SK-N-SH (cell line): Measurements from ENCODE around the gene EXOC1. TPM values are rescaled to one million over a fixed set of nuclear protein-coding genes. Genes with fewer than 3 reads are reported as not detected.

ENCODE experiments used
- CTCF ChIA-PET: fragments of 300-600, 350-600 bp; formaldehyde crosslinking; extraction: SDS; loops from one replicate; lab custom pipeline; 2021; lab: Yijun Ruan, JAX
- POLR2A ChIA-PET: fragments of 350-600 bp; sonication (Branson Sonifier 250); formaldehyde crosslinking; extraction: SDS; loops from one replicate; lab custom pipeline; 2020; ENCODE audit warnings: antibody characterized with exemption, inconsistent platforms; lab: Yijun Ruan, JAX
- DNase-seq: peaks from one replicate; pipeline ENCODE4 v3.0.0; 2012
- H2AFZ ChIP-seq: fragments of 200-600 bp; sonication (generic); 2 replicates; pipeline ENCODE4 v1.8.1; 2016; ENCODE audit warnings: antibody characterized with exemption, mild to moderate bottlenecking, low read depth
- H3F3A ChIP-seq: fragments of 200-600 bp; sonication (generic); replicated peaks from 2 replicates; pipeline ENCODE3; 2016; ENCODE audit warnings: antibody characterized with exemption, mild to moderate bottlenecking; ENCODE audit not compliant: insufficient read depth
- H3K27ac ChIP-seq, 2 experiments: fragments of 200-500 bp in 1 of 2; fragments of 200-600 bp in 1 of 2; sonication (Bioruptor generic) in 1 of 2; sonication (generic), shearing (Covaris generic) in 1 of 2; 2 replicates each; pipeline versions ENCODE4 v1.5.1 to v1.6.1; 2014 to 2016; ENCODE audit warnings: low read depth in 2 of 2, inconsistent platforms in 1 of 2, low read length in 1 of 2, mild to moderate bottlenecking in 1 of 2, mixed read lengths in 1 of 2
- H3K27me3 ChIP-seq: fragments of 200-600 bp; sonication (generic), shearing (Covaris generic); 2 replicates; pipeline ENCODE4 v1.6.1; 2016; ENCODE audit warnings: mixed run types; ENCODE audit not compliant: insufficient read depth
- H3K36me3 ChIP-seq, 2 experiments: fragments of 200-500 bp in 1 of 2; fragments of 200-600 bp in 1 of 2; sonication (Bioruptor generic) in 1 of 2; sonication (generic) in 1 of 2; replicated peaks in 1 of 2; 2 replicates each; pipeline versions ENCODE3 to v1.5.1; 2014 to 2016; ENCODE audit warnings: low read length in 1 of 2, mild to moderate bottlenecking in 1 of 2; ENCODE audit not compliant: insufficient read depth in 2 of 2, control insufficient read depth in 1 of 2
- H3K4me1 ChIP-seq, 2 experiments: fragments of 200-500 bp in 1 of 2; fragments of 200-600 bp in 1 of 2; sonication (Bioruptor generic) in 1 of 2; sonication (generic), shearing (Covaris generic) in 1 of 2; 2 replicates each; pipeline versions ENCODE4 v1.5.1 to v1.6.1; 2014 to 2016; ENCODE audit warnings: low read depth in 1 of 2, low read length in 1 of 2, mixed run types in 1 of 2; ENCODE audit not compliant: insufficient read depth in 2 of 2, control insufficient read depth in 1 of 2
- H3K4me2 ChIP-seq: fragments of 200-600 bp; sonication (generic), shearing (Covaris generic); 2 replicates; pipeline ENCODE4 v1.6.1; 2017; ENCODE audit warnings: mixed run types
- H3K4me3 ChIP-seq, 2 experiments: fragments of 200-500 bp in 1 of 2; fragments of 200-600 bp in 1 of 2; sonication (Bioruptor generic) in 1 of 2; sonication (generic), shearing (Covaris generic) in 1 of 2; 2 replicates each; pipeline versions ENCODE4 v1.5.1 to v1.8.1; 2014 to 2016; ENCODE audit warnings: low read depth in 2 of 2, inconsistent platforms in 1 of 2, low read length in 1 of 2, mild to moderate bottlenecking in 1 of 2, mixed read lengths in 1 of 2, moderate library complexity in 1 of 2
- H3K79me2 ChIP-seq: fragments of 200-600 bp; sonication (generic); 2 replicates; pipeline ENCODE4 v1.8.1; 2017; ENCODE audit warnings: mild to moderate bottlenecking; ENCODE audit not compliant: insufficient read depth
- H3K9ac ChIP-seq: fragments of 200-600 bp; sonication (generic); 2 replicates; pipeline ENCODE4 v1.6.1; 2017; ENCODE audit warnings: mixed run types
- H3K9me2 ChIP-seq: fragments of 200-600 bp; sonication (generic); 2 replicates; pipeline ENCODE4 v1.6.1; 2017; ENCODE audit warnings: mixed run types
- H3K9me3 ChIP-seq: fragments of 200-600 bp; sonication (generic); 2 replicates; pipeline ENCODE4 v1.6.1; 2017; ENCODE audit warnings: mixed run types, mild to moderate bottlenecking, moderate library complexity
- H4K20me1 ChIP-seq: fragments of 200-600 bp; sonication (generic); 2 replicates; pipeline ENCODE4 v1.6.1; 2017; ENCODE audit warnings: mild to moderate bottlenecking, mixed run types; ENCODE audit not compliant: insufficient read depth
- EP300 ChIP-seq, 2 experiments: IDR thresholded peaks; 2 replicates each; pipeline versions ENCODE4 v1.4.0 to v1.6.1; 2012; ENCODE audit warnings: borderline replicate concordance in 1 of 2, low read depth in 1 of 2, low read length in 1 of 2
- EZH2phosphoT487 ChIP-seq: fragments of 200-600 bp; sonication (generic); IDR thresholded peaks from 2 replicates; pipeline ENCODE4 v1.6.1; 2017; ENCODE audit warnings: low read depth, mixed run types, mild to moderate bottlenecking, antibody characterized with exemption, moderate library complexity, borderline replicate concordance
- MAX ChIP-seq: IDR thresholded peaks from 2 replicates; pipeline ENCODE4 v1.4.0; 2012; ENCODE audit warnings: low read depth
- RAD21 ChIP-seq: IDR thresholded peaks from 2 replicates; pipeline ENCODE4 v1.6.1; 2012; ENCODE audit warnings: mild to moderate bottlenecking, low read length
- SMC3 ChIP-seq: IDR thresholded peaks from 2 replicates; pipeline ENCODE4 v1.6.1; 2012; ENCODE audit warnings: low read depth, low read length, improper control_type of control experiment
- WGBS: methylation state at CpG from one replicate; pipeline ENCODE4 v1.1.6; 2017; ENCODE audit warnings: low lambda C conversion rate; 5-methylcytosine and 5-hydroxymethylcytosine counted together
- polyA plus RNA-seq, 3 experiments: library from polyadenylated mRNA; depleted of rRNA; stranded (reverse); fragments of >200 nt; gene quantifications; 2 replicates each; pipeline ENCODE4 v1.2.3, GENCODE V29; 2012
- TF ChIP-seq, protein P1 (sequence below): IDR thresholded peaks from 2 replicates; pipeline ENCODE4 v1.6.1; 2012; ENCODE audit warnings: mild to moderate bottlenecking, low read depth, low read length, moderate library complexity
- TF ChIP-seq, protein P2 (sequence below): fragments of 200-600 bp; sonication (generic); IDR thresholded peaks from 2 replicates; pipeline ENCODE4 v1.6.1; 2017; ENCODE audit warnings: antibody characterized with exemption, mild to moderate bottlenecking, moderate library complexity

The EXOC1 gene
- polyA plus RNA-seq, 1 of the 3 experiments (the other 2 are of a cell fraction): 13.5 TPM

DNA sequence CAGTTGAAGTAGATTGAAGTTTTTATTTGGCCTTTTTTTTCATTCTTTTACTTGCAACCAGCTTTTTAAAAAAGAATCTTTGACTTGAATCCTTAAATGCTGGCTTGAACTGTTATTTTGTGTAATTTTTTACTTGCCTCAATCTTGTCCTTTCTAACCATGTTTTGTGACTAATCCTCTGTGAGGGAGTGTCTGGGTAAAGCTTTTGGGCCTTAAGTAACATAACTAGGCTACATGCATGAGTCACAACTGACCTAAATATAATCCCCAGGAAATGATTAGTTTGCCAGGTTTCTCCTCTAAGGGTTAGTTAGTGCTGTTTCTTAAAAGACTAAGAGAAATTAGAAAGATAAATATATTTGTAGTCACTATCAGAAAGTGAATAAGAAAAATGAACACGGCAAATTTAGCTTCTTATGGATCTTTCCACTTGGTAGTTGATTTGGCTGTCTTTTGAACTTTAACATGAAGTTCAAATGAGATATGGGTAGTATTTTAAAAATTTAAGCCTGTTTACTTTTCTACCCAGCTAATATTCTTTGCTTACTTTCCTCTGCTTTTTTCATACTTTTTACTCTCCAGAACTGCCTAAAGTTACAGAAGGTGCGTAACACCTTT is 13.0 kb downstream of the EXOC1 start (continued):
- TF ChIP-seq, protein P1, sequence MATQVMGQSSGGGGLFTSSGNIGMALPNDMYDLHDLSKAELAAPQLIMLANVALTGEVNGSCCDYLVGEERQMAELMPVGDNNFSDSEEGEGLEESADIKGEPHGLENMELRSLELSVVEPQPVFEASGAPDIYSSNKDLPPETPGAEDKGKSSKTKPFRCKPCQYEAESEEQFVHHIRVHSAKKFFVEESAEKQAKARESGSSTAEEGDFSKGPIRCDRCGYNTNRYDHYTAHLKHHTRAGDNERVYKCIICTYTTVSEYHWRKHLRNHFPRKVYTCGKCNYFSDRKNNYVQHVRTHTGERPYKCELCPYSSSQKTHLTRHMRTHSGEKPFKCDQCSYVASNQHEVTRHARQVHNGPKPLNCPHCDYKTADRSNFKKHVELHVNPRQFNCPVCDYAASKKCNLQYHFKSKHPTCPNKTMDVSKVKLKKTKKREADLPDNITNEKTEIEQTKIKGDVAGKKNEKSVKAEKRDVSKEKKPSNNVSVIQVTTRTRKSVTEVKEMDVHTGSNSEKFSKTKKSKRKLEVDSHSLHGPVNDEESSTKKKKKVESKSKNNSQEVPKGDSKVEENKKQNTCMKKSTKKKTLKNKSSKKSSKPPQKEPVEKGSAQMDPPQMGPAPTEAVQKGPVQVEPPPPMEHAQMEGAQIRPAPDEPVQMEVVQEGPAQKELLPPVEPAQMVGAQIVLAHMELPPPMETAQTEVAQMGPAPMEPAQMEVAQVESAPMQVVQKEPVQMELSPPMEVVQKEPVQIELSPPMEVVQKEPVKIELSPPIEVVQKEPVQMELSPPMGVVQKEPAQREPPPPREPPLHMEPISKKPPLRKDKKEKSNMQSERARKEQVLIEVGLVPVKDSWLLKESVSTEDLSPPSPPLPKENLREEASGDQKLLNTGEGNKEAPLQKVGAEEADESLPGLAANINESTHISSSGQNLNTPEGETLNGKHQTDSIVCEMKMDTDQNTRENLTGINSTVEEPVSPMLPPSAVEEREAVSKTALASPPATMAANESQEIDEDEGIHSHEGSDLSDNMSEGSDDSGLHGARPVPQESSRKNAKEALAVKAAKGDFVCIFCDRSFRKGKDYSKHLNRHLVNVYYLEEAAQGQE: no peak
- TF ChIP-seq EZH2phosphoT487 (no peak), EP300 (IDR thresholded peaks at IDR 0.05; ENCODE audit: borderline replicate concordance in 1 of 2, low read depth in 1 of 2, low read length in 1 of 2) (no peak)

- peak overlapping the region in 1 of 2 experiments; percentile 41; a peak in 1 of 4 replicates for H3K4me3 ChIP-seq
- no peak for TF ChIP-seq MAX
- peak; percentile 49; the same call in 1 of the 2 replicates for TF ChIP-seq SMC3
- TF ChIP-seq, protein P2, sequence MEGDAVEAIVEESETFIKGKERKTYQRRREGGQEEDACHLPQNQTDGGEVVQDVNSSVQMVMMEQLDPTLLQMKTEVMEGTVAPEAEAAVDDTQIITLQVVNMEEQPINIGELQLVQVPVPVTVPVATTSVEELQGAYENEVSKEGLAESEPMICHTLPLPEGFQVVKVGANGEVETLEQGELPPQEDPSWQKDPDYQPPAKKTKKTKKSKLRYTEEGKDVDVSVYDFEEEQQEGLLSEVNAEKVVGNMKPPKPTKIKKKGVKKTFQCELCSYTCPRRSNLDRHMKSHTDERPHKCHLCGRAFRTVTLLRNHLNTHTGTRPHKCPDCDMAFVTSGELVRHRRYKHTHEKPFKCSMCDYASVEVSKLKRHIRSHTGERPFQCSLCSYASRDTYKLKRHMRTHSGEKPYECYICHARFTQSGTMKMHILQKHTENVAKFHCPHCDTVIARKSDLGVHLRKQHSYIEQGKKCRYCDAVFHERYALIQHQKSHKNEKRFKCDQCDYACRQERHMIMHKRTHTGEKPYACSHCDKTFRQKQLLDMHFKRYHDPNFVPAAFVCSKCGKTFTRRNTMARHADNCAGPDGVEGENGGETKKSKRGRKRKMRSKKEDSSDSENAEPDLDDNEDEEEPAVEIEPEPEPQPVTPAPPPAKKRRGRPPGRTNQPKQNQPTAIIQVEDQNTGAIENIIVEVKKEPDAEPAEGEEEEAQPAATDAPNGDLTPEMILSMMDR: peak; percentile 92
- TF ChIP-seq RAD21: peak; percentile 83
- H3K27ac ChIP-seq: peak overlapping the region in 1 of 2 experiments; percentile 79; a peak in 3 of 4 replicates
- peaks cover 16% of the 10 kb centered on the region; the same call in 1 of the 2 replicates for H3K79me2 ChIP-seq
- H3F3A ChIP-seq: peaks cover 30% of the 10 kb centered on the region
- no peaks in the 10 kb centered on the region for H3K9me2 ChIP-seq
- CTCF ChIA-PET: interaction anchor here (0.7 to 3.5 kb wide), 19 partner anchors 10 to 892 kb away, joined by 3 to 21 read pairs (median 4); partner anchors contain the start of genes CEP135 and EXOC1
- peaks cover 2 to 10% of the 10 kb centered on the region in 2 experiments; a peak in 3 of 4 replicates for H3K4me1 ChIP-seq
- POLR2A ChIA-PET: no interaction called here
- H3K27me3 ChIP-seq: no peaks in the 10 kb centered on the region
- no peak overlapping the region for H3K9ac ChIP-seq
- H3K9me3 ChIP-seq: no peaks in the 10 kb centered on the region
- peak; percentile 36 for DNase-seq
- H2AFZ ChIP-seq: no peak overlapping the region
- peak overlapping the region; percentile 52; the same call in 1 of the 2 replicates for H3K4me2 ChIP-seq
- peaks cover 58 to 69% of the 10 kb centered on the region in 2 experiments for H3K36me3 ChIP-seq
- WGBS: 8% methylated on average over 4 of the region's 4 CpGs
- H4K20me1 ChIP-seq: peaks cover 4% of the 10 kb centered on the region
Measured at GRCh38 chr4:55866973-55867574, 13.6 kb downstream of the EXOC1 start.
